IMR-90 (cell line): ENCODE results near the gene POMGNT2. TPM values are rescaled to one million over a fixed set of nuclear protein-coding genes. Genes with fewer than 3 reads are reported as not detected.

ENCODE experiments used
- ATAC-seq: fragments of 200-7000 bp; cut with Tn5 transposase; 2 replicates; pipeline ENCODE4 v1.9.1; 2020; ENCODE audit warnings: low read depth, mild to moderate bottlenecking, moderate library complexity
- BruUV-seq: library from RNA; stranded (reverse); fragments of 400-500 nt; replicated peaks from 2 replicates; lab custom pipeline; 2021; lab: Mats Ljungman, UMichigan
- CTCF ChIA-PET: fragments of 300-600 bp; formaldehyde crosslinking; extraction: SDS; loops from one replicate; lab custom pipeline; 2021; ENCODE audit warnings: antibody characterized with exemption; lab: Yijun Ruan, JAX
- POLR2A ChIA-PET: fragments of 300-600 bp; sonication (Branson Sonifier 250); formaldehyde crosslinking; loops from one replicate; lab custom pipeline; 2022; ENCODE audit warnings: antibody characterized with exemption; ENCODE audit not compliant: unreplicated experiment; lab: Charles Lee
- DNase-seq: peaks from one replicate; pipeline ENCODE4 v3.0.0; 2013
- H2AFZ ChIP-seq: replicated peaks from 2 replicates; pipeline ENCODE3; 2013; ENCODE audit warnings: low read length, mild to moderate bottlenecking; ENCODE audit not compliant: poor library complexity
- H2AK5ac ChIP-seq: 2 replicates; pipeline ENCODE4 v1.6.1; 2013; ENCODE audit warnings: low read depth, low read length, inconsistent platforms
- H2AK9ac ChIP-seq: replicated peaks from 2 replicates; pipeline ENCODE3; 2013; ENCODE audit warnings: mild to moderate bottlenecking, low read depth, low read length, moderate library complexity; ENCODE audit not compliant: poor library complexity
- H2BK120ac ChIP-seq: 2 replicates; pipeline ENCODE4 v1.6.1; 2013; ENCODE audit warnings: low read depth, low read length, inconsistent platforms
- H2BK15ac ChIP-seq: 3 replicates; pipeline ENCODE4 v1.6.1; 2013; ENCODE audit warnings: low read depth, low read length, inconsistent platforms
- H2BK20ac ChIP-seq: 2 replicates; pipeline ENCODE4 v1.6.1; 2013; ENCODE audit warnings: low read depth, mild to moderate bottlenecking, inconsistent platforms, low read length, moderate library complexity
- H2BK5ac ChIP-seq: 2 replicates; pipeline ENCODE4 v1.6.1; 2013; ENCODE audit warnings: mild to moderate bottlenecking, low read depth, low read length, inconsistent platforms; ENCODE audit not compliant: poor library complexity, severe bottlenecking
- H3K14ac ChIP-seq: replicated peaks from 2 replicates; pipeline ENCODE4 v1.6.1; 2013; ENCODE audit warnings: low read depth, low read length, inconsistent platforms
- H3K18ac ChIP-seq: 2 replicates; pipeline ENCODE4 v1.6.1; 2013; ENCODE audit warnings: low read depth, low read length, control low read depth
- H3K23ac ChIP-seq: 2 replicates; pipeline ENCODE4 v1.6.1; 2013; ENCODE audit warnings: low read depth, low read length, inconsistent platforms
- H3K27ac ChIP-seq: 2 replicates; pipeline ENCODE4 v1.5.1; 2013; ENCODE audit warnings: mild to moderate bottlenecking, control low read depth, low read length; ENCODE audit not compliant: insufficient read depth
- H3K27me3 ChIP-seq: 2 replicates; pipeline ENCODE4 v1.6.1; 2013; ENCODE audit warnings: low read length; ENCODE audit not compliant: control insufficient read depth, insufficient read depth
- H3K36me3 ChIP-seq: 2 replicates; pipeline ENCODE4 v1.6.1; 2013; ENCODE audit warnings: low read length, mixed read lengths; ENCODE audit not compliant: control insufficient read depth, insufficient read depth
- H3K4ac ChIP-seq: 2 replicates; pipeline ENCODE4 v1.6.1; 2013; ENCODE audit warnings: low read depth, low read length, inconsistent platforms
- H3K4me1 ChIP-seq: 2 replicates; pipeline ENCODE4 v1.6.1; 2013; ENCODE audit warnings: low read length, mixed read lengths; ENCODE audit not compliant: control insufficient read depth, insufficient read depth
- H3K4me2 ChIP-seq: 2 replicates; pipeline ENCODE4 v1.6.1; 2013; ENCODE audit warnings: low read depth, mild to moderate bottlenecking, control low read depth, low read length, moderate library complexity
- H3K4me3 ChIP-seq: 2 replicates; pipeline ENCODE4 v1.5.1; 2013; ENCODE audit warnings: low read depth, mild to moderate bottlenecking, control low read depth, low read length, moderate library complexity; ENCODE audit not compliant: insufficient read depth
- H3K56ac ChIP-seq: 2 replicates; pipeline ENCODE4 v1.6.1; 2013; ENCODE audit warnings: low read length, inconsistent platforms; ENCODE audit not compliant: insufficient read depth; ENCODE audit errors: extremely low read depth
- H3K79me1 ChIP-seq, 2 experiments: 2 replicates each; pipeline ENCODE4 v1.6.1; 2013; ENCODE audit warnings: low read length in 2 of 2, inconsistent platforms in 1 of 2, low read depth in 1 of 2
- H3K9ac ChIP-seq: 2 replicates; pipeline ENCODE4 v1.6.1; 2013; ENCODE audit warnings: low read depth, low read length, control low read depth
- H3K9me1 ChIP-seq: 2 replicates; pipeline ENCODE4 v1.6.1; 2013; ENCODE audit warnings: low read length, inconsistent platforms; ENCODE audit not compliant: insufficient read depth
- H3K9me3 ChIP-seq: 2 replicates; pipeline ENCODE4 v1.6.1; 2013; ENCODE audit warnings: low read length; ENCODE audit not compliant: control insufficient read depth, insufficient read depth
- H4K20me1 ChIP-seq: 2 replicates; pipeline ENCODE4 v1.6.1; 2013; ENCODE audit warnings: low read length, inconsistent platforms; ENCODE audit not compliant: insufficient read depth
- H4K5ac ChIP-seq: 2 replicates; pipeline ENCODE4 v1.6.1; 2013; ENCODE audit warnings: mild to moderate bottlenecking, low read depth, low read length, control low read depth
- H4K8ac ChIP-seq, 2 experiments: 2 replicates each; pipeline ENCODE4 v1.6.1; 2013; ENCODE audit warnings: low read depth in 2 of 2, low read length in 2 of 2, control low read depth in 1 of 2, inconsistent platforms in 1 of 2
- H4K91ac ChIP-seq: 2 replicates; pipeline ENCODE4 v1.6.1; 2013; ENCODE audit warnings: low read depth, low read length, inconsistent platforms; ENCODE audit not compliant: insufficient read depth
- CEBPB ChIP-seq: IDR thresholded peaks from 2 replicates; pipeline ENCODE4 v1.6.1; 2012; ENCODE audit warnings: low read depth, low read length, improper control_type of control experiment
- CHD1 ChIP-seq: IDR thresholded peaks from 2 replicates; pipeline ENCODE4 v1.6.1; 2012; ENCODE audit warnings: low read depth, low read length, improper control_type of control experiment
- MAFK ChIP-seq: IDR thresholded peaks from 2 replicates; pipeline ENCODE4 v1.6.1; 2012; ENCODE audit warnings: low read depth, low read length, improper control_type of control experiment
- MXI1 ChIP-seq: IDR thresholded peaks from 2 replicates; pipeline ENCODE4 v1.6.1; 2012; ENCODE audit warnings: low read depth, mild to moderate bottlenecking, low read length, moderate library complexity, borderline replicate concordance
- NFE2L2 ChIP-seq: fragments of 150-350 bp; IDR thresholded peaks from 2 replicates; pipeline ENCODE4 v1.6.1; 2016; ENCODE audit warnings: low read depth, mild to moderate bottlenecking, low read length
- RAD21 ChIP-seq: IDR thresholded peaks from 2 replicates; pipeline ENCODE4 v1.6.1; 2012; ENCODE audit warnings: low read length, improper control_type of control experiment
- RCOR1 ChIP-seq: IDR thresholded peaks from 2 replicates; pipeline ENCODE4 v1.6.1; 2012; ENCODE audit warnings: mild to moderate bottlenecking, low read length, improper control_type of control experiment; ENCODE audit not compliant: insufficient replicate concordance
- RFX5 ChIP-seq: IDR thresholded peaks from 2 replicates; pipeline ENCODE4 v1.8.0; 2012; ENCODE audit warnings: low read depth, mild to moderate bottlenecking, low read length, moderate library complexity
- SMC3 ChIP-seq: fragments of 150-350 bp; IDR thresholded peaks from 2 replicates; pipeline ENCODE4 v1.6.1; 2016; ENCODE audit warnings: low read depth, mild to moderate bottlenecking, antibody characterized with exemption, low read length, moderate library complexity
- whole genome bisulfite sequencing, 2 experiments: methylation state at CpG; one replicate each; pipeline versions ENCODE4 v1.1.5 to v1.1.7; 2013; ENCODE audit warnings: missing lambda C conversion rate in 2 of 2; ENCODE audit not compliant: insufficient read length in 1 of 2; ENCODE audit errors: extremely low coverage in 2 of 2; 5-methylcytosine and 5-hydroxymethylcytosine counted together
- dilution Hi-C: fragments of 300-500 bp; cut with HindIII; formaldehyde crosslinking; loops from one replicate; pipeline ENCODE4 v1.14.3; 2018; ENCODE audit warnings: low sequenced_read_pairs; ENCODE audit not compliant: unreplicated experiment
- in situ Hi-C: fragments of 300-500 bp; cut with MboI; formaldehyde crosslinking; loops from 3 replicates; pipeline ENCODE4 v1.14.3; 2019; ENCODE audit warnings: low sequenced_read_pairs, inconsistent platforms, mixed read lengths
- intact Hi-C: fragments of 100-400 bp; cut with micrococcal nuclease; formaldehyde crosslinking; loops from 2 replicates; pipeline ENCODE4 v1.10.0; 2022
- polyA plus RNA-seq, 3 experiments: library from polyadenylated mRNA; depleted of rRNA; stranded (reverse); fragments of >200 nt; gene quantifications; 2 replicates each; pipeline ENCODE4 v1.2.3, GENCODE V29; 2012; ENCODE audit warnings: low replicate concordance in 1 of 3
- total RNA-seq: library from RNA; depleted of rRNA; stranded (reverse); fragments of >200 nt; gene quantifications from 2 replicates; pipeline ENCODE4 v1.2.3, GENCODE V29; 2012
- TF ChIP-seq, protein P1 (sequence below): fragments of 150-350 bp; IDR thresholded peaks from 2 replicates; pipeline ENCODE4 v1.6.1; 2016; ENCODE audit warnings: low read depth, mild to moderate bottlenecking, low read length, moderate library complexity, borderline replicate concordance
- TF ChIP-seq, protein P2 (sequence below): conservative IDR thresholded peaks from 2 replicates; pipeline ENCODE4 v1.5.1; 2012; ENCODE audit warnings: mild to moderate bottlenecking, low read depth, low read length, improper control_type of control experiment
- TF ChIP-seq, protein P3 (sequence below): fragments of 150-350 bp; IDR thresholded peaks from 2 replicates; pipeline ENCODE4 v1.6.1; 2017; ENCODE audit warnings: mild to moderate bottlenecking, antibody characterized with exemption, low read length, low read depth

The POMGNT2 gene
- total and polyA plus RNA-seq, 2 of the 4 experiments (the other 2 are of a cell fraction), result 7.5 to 16.2 TPM

DNA sequence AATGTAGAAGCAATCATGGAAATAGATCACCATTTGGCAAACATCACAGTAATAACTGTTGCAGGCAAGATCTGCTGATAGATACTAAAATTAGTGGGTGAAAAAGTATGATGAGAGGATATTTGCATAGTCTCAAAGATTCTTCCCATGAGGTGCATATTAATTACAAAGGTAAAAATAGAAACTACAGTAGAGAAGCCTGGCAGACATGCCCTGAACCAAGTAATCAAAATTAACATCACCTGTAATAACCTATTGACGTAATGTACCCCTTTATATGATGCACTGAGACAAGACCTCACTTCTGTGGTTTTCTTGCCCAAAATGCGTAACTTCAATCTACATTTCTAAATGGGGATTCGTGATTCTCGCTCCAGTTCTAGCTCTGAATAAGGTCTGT lies 14.4 kb downstream of the POMGNT2 start:
- H3K27me3 ChIP-seq, result no peaks in the 10 kb centered on the region
- no peaks in the 10 kb centered on the region; a peak in 1 of 4 replicates for H3K79me1 ChIP-seq
- intact Hi-C loops (loop anchor here (5.0 kb wide), 1 partner anchor 89 kb away; no protein-coding TSS in a partner anchor), dilution Hi-C loops (no loop called here), in situ Hi-C loops (no loop called here)
- DNase-seq (no peak), ATAC-seq (no peak)
- no peaks in the 10 kb centered on the region for H4K20me1 ChIP-seq
- no peak overlapping the region for H4K5ac ChIP-seq
- WGBS, 2 experiments, result 80% methylated on average over 1 of the region's 4 CpGs; no CpG with 5 or more reads in 1 of the 2 experiments
- H2BK20ac ChIP-seq, result no peak overlapping the region
- no peak overlapping the region for H4K91ac ChIP-seq
- no peak overlapping the region for H3K23ac ChIP-seq
- no peak overlapping the region for H3K9ac ChIP-seq
- no peak overlapping the region for H2BK5ac ChIP-seq
- H3K14ac ChIP-seq, result no peak overlapping the region
- H2AK9ac ChIP-seq, result no peak overlapping the region
- H3K4ac ChIP-seq, result no peak overlapping the region
- H2AFZ ChIP-seq, result no peak overlapping the region
- TF ChIP-seq RAD21 (no peak), MAFK (no peak), NFE2L2 (no peak), RCOR1 (no peak), MXI1 (no peak), CEBPB (no peak), RFX5 (no peak), SMC3 (no peak), CHD1 (no peak)
- TF ChIP-seq, protein P1, sequence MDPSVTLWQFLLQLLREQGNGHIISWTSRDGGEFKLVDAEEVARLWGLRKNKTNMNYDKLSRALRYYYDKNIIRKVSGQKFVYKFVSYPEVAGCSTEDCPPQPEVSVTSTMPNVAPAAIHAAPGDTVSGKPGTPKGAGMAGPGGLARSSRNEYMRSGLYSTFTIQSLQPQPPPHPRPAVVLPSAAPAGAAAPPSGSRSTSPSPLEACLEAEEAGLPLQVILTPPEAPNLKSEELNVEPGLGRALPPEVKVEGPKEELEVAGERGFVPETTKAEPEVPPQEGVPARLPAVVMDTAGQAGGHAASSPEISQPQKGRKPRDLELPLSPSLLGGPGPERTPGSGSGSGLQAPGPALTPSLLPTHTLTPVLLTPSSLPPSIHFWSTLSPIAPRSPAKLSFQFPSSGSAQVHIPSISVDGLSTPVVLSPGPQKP, result no peak
- TF ChIP-seq, protein P2, sequence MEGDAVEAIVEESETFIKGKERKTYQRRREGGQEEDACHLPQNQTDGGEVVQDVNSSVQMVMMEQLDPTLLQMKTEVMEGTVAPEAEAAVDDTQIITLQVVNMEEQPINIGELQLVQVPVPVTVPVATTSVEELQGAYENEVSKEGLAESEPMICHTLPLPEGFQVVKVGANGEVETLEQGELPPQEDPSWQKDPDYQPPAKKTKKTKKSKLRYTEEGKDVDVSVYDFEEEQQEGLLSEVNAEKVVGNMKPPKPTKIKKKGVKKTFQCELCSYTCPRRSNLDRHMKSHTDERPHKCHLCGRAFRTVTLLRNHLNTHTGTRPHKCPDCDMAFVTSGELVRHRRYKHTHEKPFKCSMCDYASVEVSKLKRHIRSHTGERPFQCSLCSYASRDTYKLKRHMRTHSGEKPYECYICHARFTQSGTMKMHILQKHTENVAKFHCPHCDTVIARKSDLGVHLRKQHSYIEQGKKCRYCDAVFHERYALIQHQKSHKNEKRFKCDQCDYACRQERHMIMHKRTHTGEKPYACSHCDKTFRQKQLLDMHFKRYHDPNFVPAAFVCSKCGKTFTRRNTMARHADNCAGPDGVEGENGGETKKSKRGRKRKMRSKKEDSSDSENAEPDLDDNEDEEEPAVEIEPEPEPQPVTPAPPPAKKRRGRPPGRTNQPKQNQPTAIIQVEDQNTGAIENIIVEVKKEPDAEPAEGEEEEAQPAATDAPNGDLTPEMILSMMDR, result no peak
- TF ChIP-seq, protein P3, sequence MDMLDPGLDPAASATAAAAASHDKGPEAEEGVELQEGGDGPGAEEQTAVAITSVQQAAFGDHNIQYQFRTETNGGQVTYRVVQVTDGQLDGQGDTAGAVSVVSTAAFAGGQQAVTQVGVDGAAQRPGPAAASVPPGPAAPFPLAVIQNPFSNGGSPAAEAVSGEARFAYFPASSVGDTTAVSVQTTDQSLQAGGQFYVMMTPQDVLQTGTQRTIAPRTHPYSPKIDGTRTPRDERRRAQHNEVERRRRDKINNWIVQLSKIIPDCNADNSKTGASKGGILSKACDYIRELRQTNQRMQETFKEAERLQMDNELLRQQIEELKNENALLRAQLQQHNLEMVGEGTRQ, result no peak
- no peaks in the 10 kb centered on the region for H3K9me3 ChIP-seq
- H2BK15ac ChIP-seq, result no peak overlapping the region
- H2BK120ac ChIP-seq, result no peak overlapping the region
- H3K18ac ChIP-seq, result no peak overlapping the region
- CTCF ChIA-PET, result interaction anchor here (1.1 kb wide), 1 partner anchor 130 kb away, joined by 5 read pairs; no protein-coding TSS in a partner anchor
- no peaks in the 10 kb centered on the region; the same call in 1 of the 2 replicates for H3K9me1 ChIP-seq
- no peak overlapping the region for H3K56ac ChIP-seq
- no peaks in the 10 kb centered on the region; the same call in 1 of the 2 replicates for H3K4me1 ChIP-seq
- no peak overlapping the region for H2AK5ac ChIP-seq
- no peaks in the 10 kb centered on the region for H3K36me3 ChIP-seq
- POLR2A ChIA-PET, result no interaction called here
- H3K27ac ChIP-seq, result no peak overlapping the region
- no peak overlapping the region for H3K4me2 ChIP-seq
- BruUV-seq, result no TSS peak
- H3K4me3 ChIP-seq, result no peak overlapping the region
- no peak overlapping the region for H4K8ac ChIP-seq
